SU-DHL-6 (cell line): ENCODE measurements around the gene UMAD1.

Source experiments
- H2AFZ ChIP-seq: fragments of 200-600 bp; sonication (generic); 2 replicates; pipeline ENCODE4 v1.6.1; 2014; ENCODE audit warnings: low read depth, mild to moderate bottlenecking, moderate library complexity, mixed read lengths, antibody characterized with exemption, low read length; ENCODE audit not compliant: severe bottlenecking
- H3F3A ChIP-seq: fragments of 200-600 bp; shearing (Covaris generic); 2 replicates; pipeline ENCODE4 v1.6.0; 2016; ENCODE audit warnings: antibody characterized with exemption, mild to moderate bottlenecking; ENCODE audit not compliant: insufficient read depth
- H3K27ac ChIP-seq: fragments of 200-600 bp; sonication (generic); 2 replicates; pipeline ENCODE4 v1.5.1; 2016; ENCODE audit warnings: low read depth, mild to moderate bottlenecking, low read length, moderate library complexity, mixed read lengths
- H3K27me3 ChIP-seq: fragments of 200-600 bp; sonication (generic), shearing (Covaris generic); 2 replicates; pipeline ENCODE4 v1.6.0; 2014; ENCODE audit warnings: mild to moderate bottlenecking, low read length
- H3K36me3 ChIP-seq: fragments of 200-600 bp; sonication (generic); 2 replicates; pipeline ENCODE4 v1.6.1; 2014; ENCODE audit warnings: mild to moderate bottlenecking, low read length, mixed read lengths
- H3K4me2 ChIP-seq: fragments of 300-600, 200-600 bp; shearing (Covaris generic), sonication (generic); 2 replicates; pipeline ENCODE4 v1.6.0; 2014; ENCODE audit warnings: low read length, low read depth, mild to moderate bottlenecking; ENCODE audit not compliant: poor library complexity, severe bottlenecking
- H3K4me3 ChIP-seq: fragments of 200-600 bp; sonication (generic); 2 replicates; pipeline ENCODE4 v1.5.1; 2014; ENCODE audit warnings: antibody characterized with exemption, low read length, mild to moderate bottlenecking, mixed read lengths; ENCODE audit not compliant: insufficient read depth, poor library complexity, severe bottlenecking
- H3K79me2 ChIP-seq: fragments of 200-600 bp; sonication (generic); 2 replicates; pipeline ENCODE4 v1.6.1; 2014; ENCODE audit warnings: mild to moderate bottlenecking, low read length, moderate library complexity; ENCODE audit not compliant: insufficient read depth
- H3K9ac ChIP-seq: fragments of 200-600 bp; sonication (generic); 2 replicates; pipeline ENCODE4 v1.7.0; 2014; ENCODE audit warnings: mild to moderate bottlenecking, low read length
- H3K9me2 ChIP-seq: fragments of 200-600 bp; sonication (generic); replicated peaks from 2 replicates; pipeline ENCODE4 v1.6.1; 2014; ENCODE audit warnings: low read length; ENCODE audit not compliant: insufficient read depth
- H3K9me3 ChIP-seq: fragments of 200-600 bp; sonication (generic); 2 replicates; pipeline ENCODE4 v1.6.1; 2014; ENCODE audit warnings: low read length, mixed read lengths; ENCODE audit not compliant: insufficient read depth
- H4K20me1 ChIP-seq: fragments of 200-600 bp; sonication (generic); 2 replicates; pipeline ENCODE4 v1.6.1; 2014; ENCODE audit warnings: low read depth, mild to moderate bottlenecking, antibody characterized with exemption, low read length, moderate library complexity, mixed read lengths
- EZH2phosphoT487 ChIP-seq: fragments of 200-600 bp; sonication (generic), shearing (Covaris generic); conservative IDR thresholded peaks from 2 replicates; pipeline ENCODE4 v1.6.1; 2018; ENCODE audit warnings: mild to moderate bottlenecking, antibody characterized with exemption, low read length, moderate library complexity, mixed read lengths
- TF ChIP-seq, protein P1 (sequence below): fragments of 200-600 bp; sonication (generic); IDR thresholded peaks from one replicate; pipeline ENCODE4 v1.5.1; 2017; ENCODE audit warnings: antibody characterized with exemption, mild to moderate bottlenecking, low read length, moderate library complexity; ENCODE audit not compliant: insufficient read depth, poor library complexity, severe bottlenecking

The UMAD1 gene

GRCh38 chr7:7917593-7917992 lies 277.0 kb downstream of the UMAD1 start:
- Histone ChIP-seq H3K36me3 (no peaks in the 10 kb centered on the region), H4K20me1 (no peaks in the 10 kb centered on the region), H3K4me3 (no peak overlapping the region), H3K27ac (no peak overlapping the region), H2AFZ (no peak overlapping the region), H3F3A (peaks cover 12% of the 10 kb centered on the region), H3K9me2 (no peaks in the 10 kb centered on the region), H3K79me2 (no peaks in the 10 kb centered on the region), H3K27me3 (no peaks in the 10 kb centered on the region), H3K9me3 (no peaks in the 10 kb centered on the region), H3K9ac (no peak overlapping the region), H3K4me2 (no peak overlapping the region)
- no peak for TF ChIP-seq EZH2phosphoT487
- TF ChIP-seq, protein P1, sequence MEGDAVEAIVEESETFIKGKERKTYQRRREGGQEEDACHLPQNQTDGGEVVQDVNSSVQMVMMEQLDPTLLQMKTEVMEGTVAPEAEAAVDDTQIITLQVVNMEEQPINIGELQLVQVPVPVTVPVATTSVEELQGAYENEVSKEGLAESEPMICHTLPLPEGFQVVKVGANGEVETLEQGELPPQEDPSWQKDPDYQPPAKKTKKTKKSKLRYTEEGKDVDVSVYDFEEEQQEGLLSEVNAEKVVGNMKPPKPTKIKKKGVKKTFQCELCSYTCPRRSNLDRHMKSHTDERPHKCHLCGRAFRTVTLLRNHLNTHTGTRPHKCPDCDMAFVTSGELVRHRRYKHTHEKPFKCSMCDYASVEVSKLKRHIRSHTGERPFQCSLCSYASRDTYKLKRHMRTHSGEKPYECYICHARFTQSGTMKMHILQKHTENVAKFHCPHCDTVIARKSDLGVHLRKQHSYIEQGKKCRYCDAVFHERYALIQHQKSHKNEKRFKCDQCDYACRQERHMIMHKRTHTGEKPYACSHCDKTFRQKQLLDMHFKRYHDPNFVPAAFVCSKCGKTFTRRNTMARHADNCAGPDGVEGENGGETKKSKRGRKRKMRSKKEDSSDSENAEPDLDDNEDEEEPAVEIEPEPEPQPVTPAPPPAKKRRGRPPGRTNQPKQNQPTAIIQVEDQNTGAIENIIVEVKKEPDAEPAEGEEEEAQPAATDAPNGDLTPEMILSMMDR, result no peak

GRCh38 chr7:7918736-7919448 lies 278.3 kb downstream of the UMAD1 start:
- no peak overlapping the region for H2AFZ ChIP-seq
- no peak overlapping the region for H3K9ac ChIP-seq
- no peaks in the 10 kb centered on the region for H3K9me2 ChIP-seq
- H3K4me2 ChIP-seq, result no peak overlapping the region
- no peaks in the 10 kb centered on the region for H3K36me3 ChIP-seq
- TF ChIP-seq, protein P1, result no peak
- 0 out of 2 replicates have a peak, but pooled peaks have one; percentile 63 for TF ChIP-seq EZH2phosphoT487
- no peak overlapping the region for H3K27ac ChIP-seq
- no peak overlapping the region for H3K4me3 ChIP-seq
- H3K9me3 ChIP-seq, result no peaks in the 10 kb centered on the region
- H3K27me3 ChIP-seq, result no peaks in the 10 kb centered on the region
- no peaks in the 10 kb centered on the region for H4K20me1 ChIP-seq
- H3F3A ChIP-seq, result peaks cover 12% of the 10 kb centered on the region
- H3K79me2 ChIP-seq, result no peaks in the 10 kb centered on the region

GRCh38 chr7:7919449-7919945 lies 278.9 kb downstream of the UMAD1 start:
- peaks cover 12% of the 10 kb centered on the region for H3F3A ChIP-seq
- no peaks in the 10 kb centered on the region for H3K9me2 ChIP-seq
- no peak overlapping the region for H3K9ac ChIP-seq
- no peak overlapping the region for H3K4me3 ChIP-seq
- no peak overlapping the region for H3K4me2 ChIP-seq
- no peaks in the 10 kb centered on the region for H4K20me1 ChIP-seq
- TF ChIP-seq EZH2phosphoT487, result no peak
- TF ChIP-seq, protein P1, result no peak
- H3K27me3 ChIP-seq, result no peaks in the 10 kb centered on the region
- no peaks in the 10 kb centered on the region for H3K36me3 ChIP-seq
- no peaks in the 10 kb centered on the region for H3K79me2 ChIP-seq
- no peak overlapping the region for H2AFZ ChIP-seq
- no peaks in the 10 kb centered on the region for H3K9me3 ChIP-seq
- H3K27ac ChIP-seq, result no peak overlapping the region
